Suprapubic skin (tissue), 4 donors: Measurements from ENCODE around the gene CARS2. TPM values are rescaled to one million over a fixed set of nuclear protein-coding genes. Genes with fewer than 3 reads are reported as not detected.

Experiments
- DNase-seq, 2 donors: peaks; one replicate each; pipeline ENCODE4 v3.0.0-alpha.2; 2019; ENCODE audit warnings: low spot score in 2 of 2
- H3K27ac ChIP-seq: fragments of 200-600 bp; sonication (generic); one replicate; pipeline ENCODE4 v1.5.1; 2019
- H3K27me3 ChIP-seq: fragments of 200-600 bp; sonication (generic); one replicate; pipeline ENCODE4 v1.5.1; 2019
- H3K36me3 ChIP-seq: fragments of 200-600 bp; sonication (generic); one replicate; pipeline ENCODE4 v1.5.1; 2019
- H3K4me1 ChIP-seq: fragments of 200-600 bp; sonication (generic); one replicate; pipeline ENCODE4 v1.5.1; 2019
- H3K4me3 ChIP-seq: fragments of 200-600 bp; sonication (generic); one replicate; pipeline ENCODE4 v1.5.1; 2019; ENCODE audit warnings: mild to moderate bottlenecking
- H3K9me3 ChIP-seq: fragments of 200-600 bp; sonication (generic); one replicate; pipeline ENCODE4 v1.5.1; 2019
- EP300 ChIP-seq: sonication (generic); formaldehyde crosslinking; IDR thresholded peaks from one replicate; pipeline ENCODE4 v1.6.1; 2017; ENCODE audit warnings: antibody characterized with exemption
- POLR2A ChIP-seq, 2 donors: fragments of 450-650 bp; IDR thresholded peaks; one replicate each; pipeline ENCODE4 v1.6.1; 2017; ENCODE audit warnings: antibody characterized with exemption in 2 of 2, mild to moderate bottlenecking in 2 of 2, moderate library complexity in 2 of 2
- POLR2AphosphoS5 ChIP-seq, 3 donors: sonication (generic); formaldehyde crosslinking; IDR thresholded peaks; one replicate each; pipeline ENCODE4 v1.6.1; 2017; ENCODE audit warnings: antibody characterized with exemption in 3 of 3
- WGBS: methylation state at CpG from one replicate; pipeline ENCODE4 v1.1.5; 2018; 5-methylcytosine and 5-hydroxymethylcytosine counted together
- total RNA-seq, 4 donors: library from RNA; depleted of rRNA; stranded (reverse); fragments of >200 nt; gene quantifications; one replicate each; pipeline ENCODE4 v1.1.0, GENCODE V29; 2016
- TF ChIP-seq, protein P1 (sequence below), 2 donors: fragments of 200-600 bp in 1 of 2; fragments of 450-650 bp in 1 of 2; sonication (generic) in 1 of 2; IDR thresholded peaks; one replicate each; pipeline ENCODE4 v1.5.1; 2016 to 2019; ENCODE audit warnings: antibody characterized with exemption in 2 of 2, mild to moderate bottlenecking in 1 of 2, moderate library complexity in 1 of 2

CARS2 gene
- total RNA-seq, 4 donors from 2014 or later = 35.1 to 130 (median 80.9) TPM

DNA sequence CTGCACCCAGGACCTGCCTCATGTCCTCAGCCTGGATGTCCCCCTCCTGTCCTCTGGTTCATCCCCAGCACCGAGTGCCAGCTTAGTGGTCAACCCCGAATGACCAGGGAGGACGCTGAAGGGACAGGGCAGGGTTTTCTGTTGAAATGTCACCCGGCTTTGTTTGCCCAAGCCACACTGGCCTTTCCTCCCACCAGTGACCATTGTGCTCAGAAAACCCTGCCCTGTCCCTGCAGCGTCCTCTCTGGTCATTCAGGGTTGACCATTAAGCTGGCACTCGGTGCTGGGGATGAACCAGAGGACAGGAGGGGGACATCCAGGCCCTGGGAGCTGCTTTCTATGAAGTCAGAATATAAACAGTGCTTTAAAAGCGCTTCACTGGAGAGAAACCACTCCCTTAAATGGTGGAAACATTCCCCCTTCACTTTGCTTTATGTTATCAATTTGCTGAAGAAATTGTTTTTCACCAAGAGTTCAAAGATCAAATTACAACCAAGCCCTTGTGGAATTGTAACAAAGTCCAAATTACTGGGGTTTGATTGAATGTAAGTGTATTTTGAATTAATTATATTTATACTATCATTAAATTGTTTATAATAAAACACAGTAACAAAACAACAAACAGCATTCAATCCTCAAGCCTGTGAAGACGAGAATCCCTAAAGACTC, 21.4 kb downstream of the CARS2 start:
- Histone ChIP-seq H3K4me3 (no peak overlapping the region), H3K27ac (no peak overlapping the region), H3K36me3 (peaks cover 89% of the 10 kb centered on the region), H3K9me3 (no peaks in the 10 kb centered on the region), H3K4me1 (no peaks in the 10 kb centered on the region), H3K27me3 (no peaks in the 10 kb centered on the region)
- DNase-seq = no peak
- TF ChIP-seq EP300 = no peak
- no peak for TF ChIP-seq POLR2A (IDR thresholded peaks at IDR 0.05)
- TF ChIP-seq, protein P1, sequence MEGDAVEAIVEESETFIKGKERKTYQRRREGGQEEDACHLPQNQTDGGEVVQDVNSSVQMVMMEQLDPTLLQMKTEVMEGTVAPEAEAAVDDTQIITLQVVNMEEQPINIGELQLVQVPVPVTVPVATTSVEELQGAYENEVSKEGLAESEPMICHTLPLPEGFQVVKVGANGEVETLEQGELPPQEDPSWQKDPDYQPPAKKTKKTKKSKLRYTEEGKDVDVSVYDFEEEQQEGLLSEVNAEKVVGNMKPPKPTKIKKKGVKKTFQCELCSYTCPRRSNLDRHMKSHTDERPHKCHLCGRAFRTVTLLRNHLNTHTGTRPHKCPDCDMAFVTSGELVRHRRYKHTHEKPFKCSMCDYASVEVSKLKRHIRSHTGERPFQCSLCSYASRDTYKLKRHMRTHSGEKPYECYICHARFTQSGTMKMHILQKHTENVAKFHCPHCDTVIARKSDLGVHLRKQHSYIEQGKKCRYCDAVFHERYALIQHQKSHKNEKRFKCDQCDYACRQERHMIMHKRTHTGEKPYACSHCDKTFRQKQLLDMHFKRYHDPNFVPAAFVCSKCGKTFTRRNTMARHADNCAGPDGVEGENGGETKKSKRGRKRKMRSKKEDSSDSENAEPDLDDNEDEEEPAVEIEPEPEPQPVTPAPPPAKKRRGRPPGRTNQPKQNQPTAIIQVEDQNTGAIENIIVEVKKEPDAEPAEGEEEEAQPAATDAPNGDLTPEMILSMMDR (IDR thresholded peaks at IDR 0.05) = no peak
- 90% methylated on average over 8 of the region's 8 CpGs for WGBS

DNA sequence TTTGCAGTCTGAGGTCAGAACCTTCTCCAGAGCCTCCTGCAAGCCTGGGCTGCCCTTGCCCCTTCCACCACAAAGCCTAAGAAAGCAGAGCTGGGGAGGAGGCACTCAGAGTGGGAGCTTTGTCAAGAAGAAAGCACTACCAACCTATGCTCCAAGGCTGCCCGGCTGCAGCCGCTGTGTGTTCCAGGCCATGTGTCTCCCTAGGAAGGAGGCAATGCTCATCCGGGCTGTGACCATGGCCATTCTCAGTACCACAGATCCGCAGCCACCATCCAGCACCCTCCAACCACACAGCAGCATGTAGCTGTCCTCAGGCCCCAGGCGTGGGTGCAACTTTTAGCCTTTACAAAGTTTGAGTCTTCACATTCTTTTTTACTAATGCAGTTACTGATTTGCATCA, 22.0 kb downstream of the CARS2 start:
- Histone ChIP-seq H3K4me1 (no peaks in the 10 kb centered on the region), H3K27me3 (no peaks in the 10 kb centered on the region), H3K27ac (no peak overlapping the region), H3K9me3 (no peaks in the 10 kb centered on the region), H3K36me3 (peaks cover 88% of the 10 kb centered on the region), H3K4me3 (no peak overlapping the region)
- 98% methylated on average over 5 of the region's 5 CpGs for WGBS
- DNase-seq = no peak
- TF ChIP-seq POLR2AphosphoS5 (IDR thresholded peaks at IDR 0.05) (no peak), POLR2A (IDR thresholded peaks at IDR 0.05) (no peak), EP300 (no peak)
- TF ChIP-seq, protein P1 (IDR thresholded peaks at IDR 0.05) = no peak

DNA sequence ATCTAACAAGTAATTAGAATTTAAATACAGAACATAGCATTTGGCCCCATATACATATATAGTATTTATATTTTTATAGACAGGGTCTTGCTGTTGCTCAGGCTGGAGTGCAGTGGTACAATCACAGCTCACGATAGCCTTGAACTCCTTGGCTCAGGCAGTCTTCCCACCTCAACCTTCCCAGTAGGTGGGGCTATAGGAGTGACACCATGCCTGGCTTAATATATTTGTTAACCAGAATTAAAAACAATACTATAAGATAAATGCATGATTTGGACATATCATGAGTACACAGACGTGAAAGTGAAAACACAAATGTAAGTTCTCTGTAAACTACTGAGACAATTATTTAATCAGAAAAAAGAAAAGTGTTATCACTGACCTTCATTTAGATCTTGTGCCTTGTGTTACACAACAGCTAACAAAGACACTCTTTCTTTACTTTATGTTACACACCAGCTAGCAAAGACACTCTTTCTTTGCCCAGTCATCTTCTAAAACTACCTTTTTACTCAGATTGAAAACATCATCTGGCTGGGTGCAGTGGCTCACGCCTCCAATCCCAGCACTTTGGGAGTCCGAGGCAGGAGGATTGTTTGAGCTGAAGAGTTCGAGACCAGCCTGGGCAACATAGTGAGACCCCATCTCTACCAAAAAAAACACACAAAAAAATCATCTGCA, 22.6 kb downstream of the CARS2 start:
- Histone ChIP-seq H3K9me3 (no peaks in the 10 kb centered on the region), H3K36me3 (peaks cover 88% of the 10 kb centered on the region), H3K4me1 (no peaks in the 10 kb centered on the region), H3K27me3 (no peaks in the 10 kb centered on the region), H3K27ac (no peak overlapping the region), H3K4me3 (no peak overlapping the region)
- 83% methylated on average over 5 of the region's 5 CpGs for WGBS
- no peak for TF ChIP-seq POLR2AphosphoS5 (IDR thresholded peaks at IDR 0.05)
- TF ChIP-seq, protein P1 (IDR thresholded peaks at IDR 0.05) = no peak
- TF ChIP-seq POLR2A (IDR thresholded peaks at IDR 0.05) = no peak
- TF ChIP-seq EP300 = no peak
- DNase-seq = no peak

DNA sequence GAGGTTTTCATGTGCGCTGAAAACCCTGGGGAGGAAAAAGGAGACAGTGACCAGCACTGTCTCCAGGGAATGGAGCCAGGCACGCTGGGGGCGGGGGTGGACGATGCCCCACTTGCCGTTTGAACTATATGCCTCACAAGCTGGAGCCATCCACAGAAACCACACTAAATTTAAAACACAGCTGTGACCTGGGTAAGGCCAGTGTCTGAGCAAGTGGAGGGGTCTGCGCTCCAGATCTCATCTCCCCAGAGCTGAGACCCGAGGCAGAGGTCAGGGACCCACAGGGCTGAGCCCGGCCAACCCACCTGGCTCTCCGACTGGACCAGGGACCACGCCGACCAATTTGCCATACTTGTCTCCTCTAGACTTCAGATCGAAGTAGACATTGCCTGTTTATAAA, 23.2 kb downstream of the CARS2 start:
- DNase-seq = no peak
- H3K4me1 ChIP-seq = no peaks in the 10 kb centered on the region
- 92% methylated on average over 12 of the region's 12 CpGs for WGBS
- H3K27me3 ChIP-seq = no peaks in the 10 kb centered on the region
- peaks cover 88% of the 10 kb centered on the region for H3K36me3 ChIP-seq
- no peak overlapping the region for H3K4me3 ChIP-seq
- no peaks in the 10 kb centered on the region for H3K9me3 ChIP-seq
- TF ChIP-seq POLR2AphosphoS5 (IDR thresholded peaks at IDR 0.05) (no peak), EP300 (no peak), POLR2A (IDR thresholded peaks at IDR 0.05) (no peak)
- TF ChIP-seq, protein P1 (IDR thresholded peaks at IDR 0.05) = no peak
- H3K27ac ChIP-seq = no peak overlapping the region

DNA sequence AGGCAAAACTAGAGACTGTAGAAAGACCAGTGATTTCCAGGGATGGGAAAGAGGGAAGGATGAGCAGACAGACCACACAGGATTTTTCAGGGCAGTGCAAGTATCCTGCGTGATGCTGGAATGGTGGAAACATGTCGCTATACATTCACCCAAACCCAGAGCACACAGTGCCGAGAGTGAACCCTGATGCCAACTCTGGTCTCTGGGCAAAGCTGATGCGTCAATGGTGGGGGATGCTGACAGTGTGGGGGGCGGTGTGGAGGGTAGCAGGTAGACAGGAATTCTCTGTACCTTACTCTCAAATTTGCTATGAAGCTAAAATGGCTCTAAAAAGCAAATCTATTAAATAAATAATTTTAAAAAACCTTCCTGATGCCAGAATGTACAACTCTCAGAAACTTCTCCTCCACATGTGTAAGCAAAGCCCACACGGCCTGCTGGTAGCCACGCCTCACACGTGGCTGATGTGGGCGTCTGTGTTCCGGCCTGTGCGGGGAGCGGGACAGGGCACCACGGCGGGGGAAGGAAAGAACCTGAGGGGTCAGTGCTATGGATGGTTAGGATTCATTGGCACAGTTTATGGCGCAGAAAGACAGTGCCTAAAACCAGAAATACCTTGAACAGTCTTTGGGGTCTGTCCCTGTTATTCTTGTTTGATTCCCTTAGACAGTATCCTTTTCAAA, 23.9 kb downstream of the CARS2 start:
- TF ChIP-seq POLR2A (IDR thresholded peaks at IDR 0.05) (no peak), POLR2AphosphoS5 (IDR thresholded peaks at IDR 0.05) (no peak), EP300 (no peak)
- TF ChIP-seq, protein P1 (IDR thresholded peaks at IDR 0.05) = no peak
- Histone ChIP-seq H3K9me3 (no peaks in the 10 kb centered on the region), H3K27me3 (no peaks in the 10 kb centered on the region), H3K36me3 (peaks cover 83% of the 10 kb centered on the region), H3K4me3 (no peak overlapping the region), H3K4me1 (no peaks in the 10 kb centered on the region), H3K27ac (no peak overlapping the region)
- DNase-seq = no peak
- 85% methylated on average over 15 of the region's 15 CpGs for WGBS
